DOHH2 (cell line): ENCODE results near the gene NHLRC2.

ENCODE experiments used
- H3F3A ChIP-seq: fragments of 200-600 bp; sonication (generic), shearing (Covaris generic); 2 replicates; pipeline ENCODE4 v1.6.0; 2016; ENCODE audit warnings: antibody characterized with exemption, mild to moderate bottlenecking; ENCODE audit not compliant: control insufficient read depth, insufficient read depth
- H3K27ac ChIP-seq: fragments of 200-600 bp; sonication (generic); 2 replicates; pipeline ENCODE4 v1.5.1; 2014; ENCODE audit warnings: low read depth, mild to moderate bottlenecking, low read length, moderate library complexity
- H3K27me3 ChIP-seq: fragments of 200-600 bp; sonication (generic); 2 replicates; pipeline ENCODE4 v1.6.1; 2014; ENCODE audit warnings: mild to moderate bottlenecking, low read length, mixed read lengths; ENCODE audit not compliant: control insufficient read depth
- H3K36me3 ChIP-seq: fragments of 200-600 bp; sonication (generic); 2 replicates; pipeline ENCODE4 v1.6.1; 2014; ENCODE audit warnings: mild to moderate bottlenecking, low read length, moderate library complexity, mixed read lengths; ENCODE audit not compliant: control insufficient read depth
- H3K4me1 ChIP-seq: fragments of 200-600 bp; sonication (generic); 2 replicates; pipeline ENCODE4 v1.6.1; 2014; ENCODE audit warnings: mild to moderate bottlenecking, low read length, mixed read lengths; ENCODE audit not compliant: control insufficient read depth
- H3K4me2 ChIP-seq: fragments of 200-600 bp; sonication (generic); 2 replicates; pipeline ENCODE4 v1.6.0; 2014; ENCODE audit warnings: mild to moderate bottlenecking, low read length, moderate library complexity
- H3K4me3 ChIP-seq: fragments of 200-600 bp; sonication (generic); 2 replicates; pipeline ENCODE4 v1.5.1; 2014; ENCODE audit warnings: mild to moderate bottlenecking, low read length, mixed read lengths
- H3K79me2 ChIP-seq: fragments of 200-600 bp; sonication (generic); 2 replicates; pipeline ENCODE4 v1.6.1; 2014; ENCODE audit warnings: mild to moderate bottlenecking, low read length, mixed read lengths; ENCODE audit not compliant: control insufficient read depth
- H3K9me2 ChIP-seq: fragments of 200-600 bp; sonication (generic); replicated peaks from 2 replicates; pipeline ENCODE4 v1.6.1; 2014; ENCODE audit warnings: mild to moderate bottlenecking, low read length, mixed read lengths; ENCODE audit not compliant: control insufficient read depth
- H3K9me3 ChIP-seq: fragments of 200-600 bp; sonication (generic); 2 replicates; pipeline ENCODE4 v1.6.1; 2014; ENCODE audit warnings: antibody characterized with exemption, low read length, mixed read lengths; ENCODE audit not compliant: control insufficient read depth, insufficient read depth
- H4K20me1 ChIP-seq: fragments of 200-600 bp; sonication (generic); 2 replicates; pipeline ENCODE4 v1.6.0; 2014; ENCODE audit warnings: low read depth, mild to moderate bottlenecking, antibody characterized with exemption, low read length, moderate library complexity; ENCODE audit not compliant: control insufficient read depth, insufficient read depth
- EZH2phosphoT487 ChIP-seq: fragments of 200-600 bp; sonication (generic); IDR thresholded peaks from 2 replicates; pipeline ENCODE4 v1.6.1; 2017; ENCODE audit warnings: borderline replicate concordance, mild to moderate bottlenecking, antibody characterized with exemption, low read length, moderate library complexity, mixed read lengths
- TF ChIP-seq, protein P1 (sequence below): fragments of 200-600 bp; sonication (generic); IDR thresholded peaks from one replicate; pipeline ENCODE4 v1.5.1; 2014; ENCODE audit warnings: antibody characterized with exemption, mild to moderate bottlenecking, low read depth, low read length; ENCODE audit not compliant: poor library complexity, severe bottlenecking

Gene NHLRC2

DNA sequence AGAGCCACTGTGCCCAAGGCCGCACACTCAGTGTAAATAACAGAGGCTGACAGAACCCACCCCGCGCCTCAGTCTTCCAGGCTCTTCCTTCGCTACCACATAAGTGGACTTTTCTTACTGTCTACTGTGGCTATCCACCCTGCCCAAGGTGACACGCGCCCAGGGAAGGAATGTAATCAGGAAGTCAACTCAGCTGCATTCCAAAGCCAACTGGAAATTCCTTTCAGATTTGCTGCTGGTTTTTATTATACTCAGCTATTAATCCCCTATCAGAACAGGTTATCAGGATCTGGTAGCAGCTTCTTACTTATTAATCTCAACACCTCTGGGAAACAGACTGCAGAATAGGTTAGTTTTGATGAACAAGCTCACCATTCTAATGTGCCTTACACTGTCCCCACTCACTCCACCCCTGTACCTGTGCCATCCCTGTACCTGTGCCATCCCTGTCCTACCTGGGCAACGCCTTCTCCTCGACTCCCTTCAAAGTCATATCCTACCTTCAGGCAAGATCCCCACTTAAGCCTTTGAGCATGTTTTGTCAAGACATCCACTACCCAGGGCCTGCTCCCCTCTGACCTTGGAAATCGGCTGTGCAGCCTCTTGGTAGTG, 90.7 kb downstream of the NHLRC2 start:
- H3K4me1 ChIP-seq: no peaks in the 10 kb centered on the region
- no peaks in the 10 kb centered on the region for H3K36me3 ChIP-seq
- H3K4me2 ChIP-seq: no peak overlapping the region
- no peaks in the 10 kb centered on the region for H4K20me1 ChIP-seq
- H3K79me2 ChIP-seq: no peaks in the 10 kb centered on the region
- H3K9me3 ChIP-seq: no peaks in the 10 kb centered on the region
- H3K27ac ChIP-seq: no peak overlapping the region
- TF ChIP-seq, protein P1, sequence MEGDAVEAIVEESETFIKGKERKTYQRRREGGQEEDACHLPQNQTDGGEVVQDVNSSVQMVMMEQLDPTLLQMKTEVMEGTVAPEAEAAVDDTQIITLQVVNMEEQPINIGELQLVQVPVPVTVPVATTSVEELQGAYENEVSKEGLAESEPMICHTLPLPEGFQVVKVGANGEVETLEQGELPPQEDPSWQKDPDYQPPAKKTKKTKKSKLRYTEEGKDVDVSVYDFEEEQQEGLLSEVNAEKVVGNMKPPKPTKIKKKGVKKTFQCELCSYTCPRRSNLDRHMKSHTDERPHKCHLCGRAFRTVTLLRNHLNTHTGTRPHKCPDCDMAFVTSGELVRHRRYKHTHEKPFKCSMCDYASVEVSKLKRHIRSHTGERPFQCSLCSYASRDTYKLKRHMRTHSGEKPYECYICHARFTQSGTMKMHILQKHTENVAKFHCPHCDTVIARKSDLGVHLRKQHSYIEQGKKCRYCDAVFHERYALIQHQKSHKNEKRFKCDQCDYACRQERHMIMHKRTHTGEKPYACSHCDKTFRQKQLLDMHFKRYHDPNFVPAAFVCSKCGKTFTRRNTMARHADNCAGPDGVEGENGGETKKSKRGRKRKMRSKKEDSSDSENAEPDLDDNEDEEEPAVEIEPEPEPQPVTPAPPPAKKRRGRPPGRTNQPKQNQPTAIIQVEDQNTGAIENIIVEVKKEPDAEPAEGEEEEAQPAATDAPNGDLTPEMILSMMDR: no peak
- no peak for TF ChIP-seq EZH2phosphoT487
- no peaks in the 10 kb centered on the region for H3F3A ChIP-seq
- H3K4me3 ChIP-seq: no peak overlapping the region
- H3K9me2 ChIP-seq: no peaks in the 10 kb centered on the region
- H3K27me3 ChIP-seq: no peaks in the 10 kb centered on the region

GRCh38 chr10:113945687-113946085, 91.2 kb downstream of the NHLRC2 start:
- Histone ChIP-seq H3K36me3 (no peaks in the 10 kb centered on the region), H3K9me3 (no peaks in the 10 kb centered on the region), H3F3A (no peaks in the 10 kb centered on the region), H3K27me3 (no peaks in the 10 kb centered on the region), H3K9me2 (no peaks in the 10 kb centered on the region), H3K4me3 (no peak overlapping the region), H3K4me1 (no peaks in the 10 kb centered on the region), H4K20me1 (no peaks in the 10 kb centered on the region), H3K27ac (no peak overlapping the region), H3K79me2 (no peaks in the 10 kb centered on the region), H3K4me2 (no peak overlapping the region)
- TF ChIP-seq EZH2phosphoT487: no peak
- TF ChIP-seq, protein P1: no peak

DNA sequence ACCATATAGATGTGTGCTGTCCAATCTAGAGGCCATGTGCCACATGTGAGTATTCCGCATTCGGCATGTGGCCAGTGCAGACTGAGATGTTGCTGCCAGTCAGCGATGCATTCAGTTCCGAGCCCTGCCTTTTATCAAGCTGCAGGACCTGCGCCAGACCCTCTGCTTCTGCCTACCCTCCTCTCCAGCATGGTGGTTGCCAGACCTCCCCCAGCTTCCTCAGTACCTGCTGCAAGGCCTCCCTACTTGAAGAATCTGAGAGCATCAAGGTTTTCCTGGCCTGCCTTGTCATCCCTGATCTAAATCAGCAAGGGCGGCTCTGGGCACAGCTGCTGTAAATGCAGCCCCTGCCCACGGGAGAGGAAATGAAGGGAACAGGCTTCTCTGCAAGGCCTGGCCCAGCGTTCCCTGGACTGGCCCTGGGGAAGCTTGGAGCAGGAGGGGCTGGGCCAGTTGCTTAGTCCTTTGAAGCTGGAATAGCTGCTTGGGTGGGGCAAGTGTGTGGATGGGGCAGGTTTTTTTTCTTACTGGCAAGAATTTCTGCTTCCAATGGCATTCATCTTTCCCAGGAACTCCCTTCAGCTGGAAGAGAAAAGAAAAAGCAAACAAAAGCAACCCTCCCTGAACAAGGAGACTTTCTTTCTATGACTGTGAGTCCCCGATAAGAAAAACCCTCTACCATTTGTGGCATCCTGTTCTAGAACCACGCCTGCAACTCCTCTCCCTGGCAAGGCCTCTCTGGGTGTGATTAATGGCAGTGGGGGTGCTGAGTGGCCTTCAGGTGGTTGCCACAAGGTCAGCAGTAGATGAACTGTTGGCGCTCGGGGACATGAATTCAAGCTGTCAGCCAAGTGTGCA, 93.0 kb downstream of the NHLRC2 start:
- H3K9me3 ChIP-seq: no peaks in the 10 kb centered on the region
- H3K9me2 ChIP-seq: no peaks in the 10 kb centered on the region
- no peaks in the 10 kb centered on the region for H3F3A ChIP-seq
- no peaks in the 10 kb centered on the region for H3K36me3 ChIP-seq
- no peaks in the 10 kb centered on the region for H4K20me1 ChIP-seq
- no peaks in the 10 kb centered on the region for H3K4me1 ChIP-seq
- H3K4me2 ChIP-seq: no peak overlapping the region
- H3K27me3 ChIP-seq: no peaks in the 10 kb centered on the region
- TF ChIP-seq, protein P1: no peak
- TF ChIP-seq EZH2phosphoT487: no peak
- H3K4me3 ChIP-seq: no peak overlapping the region
- no peak overlapping the region for H3K27ac ChIP-seq
- H3K79me2 ChIP-seq: no peaks in the 10 kb centered on the region
